TTC549 (cell line): Measurements from ENCODE around the gene CSNK2A2.

Source experiments
- FAIRE-seq: peaks from 2 replicates; lab custom pipeline; 2012; peaks lifted over from hg19 to GRCh38; lab: Jason Lieb, UNC

Gene CSNK2A2

DNA sequence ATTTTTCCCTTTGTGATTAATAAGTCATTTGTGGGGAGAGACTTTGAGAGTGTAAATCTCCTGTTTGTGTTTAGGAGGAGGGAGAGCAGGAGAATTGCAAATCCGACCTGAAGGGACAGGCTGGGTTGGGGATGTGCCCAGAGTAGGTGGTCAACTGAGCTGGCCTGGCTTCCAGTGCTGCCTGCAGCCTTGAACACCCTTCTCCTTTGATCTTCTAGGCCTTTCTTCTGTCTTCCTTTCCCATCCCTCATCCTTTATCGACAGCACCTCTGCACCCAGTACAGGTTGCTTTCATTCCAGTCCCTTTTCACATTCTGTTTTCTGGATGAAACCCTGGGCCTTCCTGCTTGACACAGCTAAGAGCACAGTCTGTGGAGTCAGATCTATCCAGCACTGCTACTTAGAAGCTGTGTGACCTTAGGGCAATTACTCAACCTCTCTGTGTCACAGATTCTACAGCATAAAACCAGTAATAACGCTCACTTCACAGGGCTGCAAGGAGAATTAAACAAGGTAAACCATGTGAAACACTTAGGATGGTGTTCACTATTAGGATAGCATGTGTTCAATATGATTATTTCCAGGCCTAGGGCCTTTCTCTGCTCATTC is 1.0 kb upstream of the CSNK2A2 start:
- FAIRE-seq = no peak

DNA sequence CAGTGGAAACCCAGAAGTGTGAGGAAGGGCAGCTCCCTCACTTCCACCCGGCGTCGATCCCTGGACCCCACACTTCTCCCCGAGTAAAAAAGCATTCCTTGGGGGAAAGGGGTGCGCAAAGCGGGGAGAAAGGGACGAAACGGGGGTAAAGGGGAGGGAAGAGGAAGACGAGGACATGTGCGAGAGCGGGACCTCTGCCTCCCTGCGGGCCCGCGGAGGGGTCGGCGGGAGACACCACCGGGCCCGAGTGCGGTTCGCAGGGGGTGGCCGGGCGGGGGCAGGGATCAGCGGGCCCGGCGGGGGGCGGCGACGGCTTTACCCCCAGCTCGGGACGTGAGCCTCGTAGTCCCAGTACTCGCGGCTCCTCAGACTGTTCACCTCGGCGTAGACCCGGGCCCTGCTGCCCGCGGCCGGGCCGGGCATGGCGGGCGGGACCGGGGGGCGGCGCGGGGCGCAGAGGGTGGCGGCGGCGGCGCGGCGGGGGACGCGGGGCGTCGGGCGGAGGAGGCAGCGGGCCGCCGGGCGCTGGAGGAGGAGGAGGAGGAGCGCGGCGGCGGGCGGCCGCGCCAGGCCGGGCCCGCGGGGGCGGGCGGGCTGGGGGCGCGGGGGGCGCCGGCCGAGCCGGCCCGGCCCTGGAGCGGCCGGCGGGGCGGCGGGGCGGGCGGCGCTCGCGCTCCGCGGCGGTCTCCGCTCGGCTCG is 443 bp downstream of the CSNK2A2 start:
- no peak for FAIRE-seq

DNA sequence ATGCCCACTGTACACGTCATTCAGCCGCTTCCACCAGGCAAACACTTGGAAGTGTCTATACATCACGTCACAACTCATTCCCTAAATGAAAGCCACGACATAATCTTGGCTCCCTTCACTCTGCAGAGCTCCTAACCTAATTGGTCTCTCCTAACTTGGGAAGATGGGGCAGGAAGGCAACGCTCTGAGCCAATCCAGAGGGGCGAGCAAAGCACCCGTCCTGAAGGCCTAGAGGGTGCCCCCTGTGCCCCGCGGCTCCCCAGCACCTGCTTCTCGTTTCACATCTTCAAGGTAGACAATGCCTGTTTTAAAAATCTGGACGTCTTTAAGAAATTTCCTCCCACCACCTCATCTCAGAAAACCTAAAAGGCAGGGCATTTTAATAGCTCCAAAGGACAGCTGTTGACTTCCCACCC is 1.0 kb downstream of the CSNK2A2 start:
- no peak for FAIRE-seq

DNA sequence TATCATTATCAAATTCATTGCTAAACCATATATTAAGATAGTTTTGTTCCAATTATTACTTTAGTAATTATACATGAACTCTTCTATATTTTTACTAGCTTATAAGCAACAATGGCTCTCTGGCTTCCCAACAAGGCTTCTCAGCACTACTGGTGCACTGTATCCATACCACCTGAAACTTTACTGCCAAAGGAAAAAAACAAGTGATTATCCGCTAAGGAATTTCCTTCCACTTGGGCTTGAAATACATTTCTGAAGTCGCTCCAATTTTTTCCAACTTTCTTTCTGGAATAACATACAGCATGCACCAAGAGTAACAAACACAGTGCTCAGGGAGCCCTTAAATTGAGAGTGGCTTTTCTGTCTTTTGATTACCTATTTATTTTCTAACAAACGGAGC is 2.1 kb downstream of the CSNK2A2 start:
- FAIRE-seq = no peak

DNA sequence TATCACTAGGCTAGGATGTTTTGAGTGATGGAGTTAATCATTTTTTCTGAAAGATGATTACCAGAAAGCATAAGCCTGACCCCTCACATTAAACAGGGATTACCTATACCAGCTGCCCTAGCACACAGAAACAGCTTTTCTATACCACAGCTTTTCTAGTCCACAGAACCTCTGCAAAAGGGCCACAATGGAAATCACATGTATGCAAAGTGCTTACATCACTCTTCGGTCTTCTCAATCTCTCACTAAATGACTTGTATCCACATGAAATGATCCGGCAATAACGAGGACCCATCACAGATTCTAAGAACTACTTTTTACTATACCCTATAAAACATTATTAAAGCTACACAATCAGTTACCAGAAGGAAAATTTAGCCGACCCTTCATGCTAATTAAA is 2.6 kb downstream of the CSNK2A2 start:
- no peak for FAIRE-seq

DNA sequence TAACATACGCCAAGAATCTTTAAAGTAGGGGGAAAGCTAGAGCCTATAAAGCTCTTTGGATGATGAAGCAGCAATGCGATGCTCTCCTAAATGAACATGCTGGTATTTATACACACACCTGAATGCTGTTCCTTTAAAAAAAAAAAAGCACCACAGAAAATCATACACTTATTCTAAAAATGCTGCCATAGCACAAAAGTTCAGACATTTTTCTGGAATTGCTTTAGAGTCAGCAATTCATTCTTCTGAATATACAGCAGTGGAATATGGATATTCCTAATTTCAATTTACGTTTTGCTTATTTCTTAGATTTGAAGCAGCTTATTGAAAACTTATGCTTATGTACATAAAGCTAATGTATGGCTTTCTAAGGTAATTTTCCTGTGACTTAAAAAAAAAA is 3.1 kb downstream of the CSNK2A2 start:
- FAIRE-seq = no peak

DNA sequence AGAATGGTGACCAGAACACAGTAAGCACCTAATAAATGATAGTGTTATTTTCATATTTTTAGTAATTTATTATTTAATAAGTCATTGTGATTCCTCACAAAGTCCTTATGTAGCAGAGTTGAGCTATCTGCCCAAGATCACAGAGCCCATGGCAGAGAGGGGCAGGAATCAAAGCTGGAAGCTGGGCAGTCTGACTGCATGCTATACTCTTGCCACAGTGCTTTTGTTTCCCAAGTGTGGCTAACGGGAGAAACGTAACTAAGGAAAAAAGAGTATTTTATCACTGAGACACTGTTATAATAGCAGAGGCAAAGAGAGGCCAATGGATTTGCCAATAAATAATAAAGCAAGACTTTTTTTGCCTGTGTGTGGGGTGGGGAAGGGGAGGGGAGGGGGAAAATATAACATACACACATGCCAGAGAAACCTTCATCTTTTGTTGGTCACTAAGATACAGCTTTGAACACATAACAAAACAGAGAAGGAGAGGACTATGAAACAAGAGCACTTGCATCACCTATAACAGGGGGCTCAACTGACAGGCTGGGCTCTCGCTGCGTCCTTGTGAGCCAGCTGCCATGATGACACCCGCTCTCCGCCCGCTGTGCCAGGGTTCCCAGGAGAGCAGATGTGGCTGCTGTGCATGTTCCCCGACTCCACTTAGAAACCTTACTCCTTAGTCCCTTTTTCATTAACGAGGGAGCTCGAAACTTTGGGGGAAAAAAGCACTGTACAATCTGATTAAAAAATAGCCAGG is 10.1 kb downstream of the CSNK2A2 start:
- no peak for FAIRE-seq

DNA sequence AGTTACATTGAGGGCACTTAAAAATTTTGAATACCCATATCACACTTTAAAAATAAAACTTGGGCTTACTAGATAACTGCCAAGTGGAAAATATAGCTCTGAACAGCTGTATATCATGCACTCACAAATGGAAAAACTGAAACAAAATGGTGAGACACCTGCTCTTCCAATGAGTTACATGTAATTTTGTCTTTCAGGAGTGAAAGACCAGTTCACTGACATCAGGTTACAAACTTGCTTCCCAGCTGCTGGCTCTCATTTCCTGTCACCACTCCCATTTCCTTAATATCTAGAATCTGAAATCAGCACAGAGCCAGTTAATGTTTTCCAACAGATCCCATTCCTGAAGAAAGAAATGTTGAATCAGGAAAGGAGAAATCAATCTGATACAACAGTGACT is 10.8 kb downstream of the CSNK2A2 start:
- no peak for FAIRE-seq

DNA sequence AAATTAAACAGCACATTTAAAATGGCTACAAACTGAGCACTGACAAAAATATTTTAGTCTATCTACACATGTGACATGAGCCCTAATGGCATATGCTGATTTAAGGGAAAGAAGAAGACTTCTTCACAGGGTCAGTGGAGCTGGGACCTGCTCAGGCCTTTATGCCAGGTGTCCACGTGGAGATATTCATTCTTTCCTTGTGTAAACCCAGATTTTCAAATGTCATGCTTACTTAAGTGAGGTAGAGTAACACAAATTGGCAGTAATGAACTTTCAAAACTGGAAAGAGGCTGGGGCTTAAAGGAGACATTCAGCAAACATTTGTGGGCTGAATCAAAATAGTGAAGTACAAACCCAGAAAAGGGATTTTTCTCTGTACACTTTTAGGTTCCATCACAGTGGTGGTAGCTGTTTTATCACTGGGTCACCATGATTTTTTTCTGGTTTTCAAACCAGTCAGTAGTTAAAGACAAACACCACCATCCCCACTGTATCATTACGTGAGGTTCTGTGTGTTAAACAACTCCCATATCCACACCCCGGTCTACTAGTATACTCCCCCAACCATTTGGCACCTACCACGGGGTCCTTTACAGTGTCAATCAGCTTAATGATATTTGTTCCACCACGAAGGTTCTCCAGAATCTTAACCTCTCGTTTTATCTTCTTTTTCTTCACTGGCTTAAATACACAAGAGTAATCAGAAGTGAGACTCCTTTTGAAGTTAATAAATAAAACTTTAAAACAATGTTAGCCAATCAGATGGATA is 11.5 kb downstream of the CSNK2A2 start:
- no peak for FAIRE-seq

DNA sequence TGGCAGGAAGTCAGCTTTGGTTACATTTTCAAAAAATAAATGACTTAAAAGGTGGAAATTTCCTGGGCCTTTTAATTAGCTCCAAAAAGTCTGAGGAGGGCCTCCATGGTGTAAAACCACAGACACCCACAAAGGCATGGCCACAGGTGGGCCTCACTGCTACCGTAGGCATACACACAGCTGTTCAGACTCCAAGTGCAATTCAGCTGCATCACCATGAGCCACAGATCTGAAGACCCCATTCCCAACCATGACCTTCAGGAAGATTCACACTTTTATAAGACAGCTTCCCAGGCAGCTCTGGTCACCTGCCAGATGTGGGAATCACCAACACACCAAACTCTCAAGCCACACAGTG is 20.6 kb downstream of the CSNK2A2 start:
- FAIRE-seq = no peak

DNA sequence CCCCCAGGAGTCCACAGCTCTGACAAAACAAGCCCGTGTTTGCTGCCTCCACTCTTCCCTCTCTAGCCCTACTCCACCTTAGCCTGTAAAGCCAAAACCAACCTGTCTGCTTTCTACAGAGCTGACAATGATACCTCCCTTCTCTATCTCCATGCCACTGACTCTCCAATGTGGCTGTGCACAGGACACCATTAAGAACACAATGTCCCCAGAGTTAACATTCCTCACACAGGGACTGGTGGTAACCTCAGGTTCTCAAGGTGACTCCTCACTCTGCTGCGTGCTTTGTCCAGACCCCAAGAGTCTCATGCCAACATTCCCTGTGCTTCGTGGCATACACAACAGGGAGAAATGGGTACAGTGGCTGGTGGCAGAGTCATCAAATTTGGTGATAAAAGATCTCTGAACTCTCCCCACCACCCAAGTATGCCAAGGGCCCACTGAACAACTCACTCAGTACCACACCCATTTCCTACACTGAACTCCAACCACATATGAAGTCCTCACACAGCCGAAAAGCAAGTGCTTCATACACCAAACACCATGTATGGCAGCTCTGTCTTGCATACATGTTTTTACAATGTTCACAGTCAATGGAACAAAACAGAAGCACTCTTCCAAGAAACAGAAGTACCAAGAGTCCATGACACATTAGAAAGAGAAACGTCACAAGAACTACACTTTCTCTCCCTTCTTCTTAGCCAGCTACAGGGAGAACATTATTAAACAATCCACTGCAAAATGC is 21.1 kb downstream of the CSNK2A2 start:
- FAIRE-seq = no peak

DNA sequence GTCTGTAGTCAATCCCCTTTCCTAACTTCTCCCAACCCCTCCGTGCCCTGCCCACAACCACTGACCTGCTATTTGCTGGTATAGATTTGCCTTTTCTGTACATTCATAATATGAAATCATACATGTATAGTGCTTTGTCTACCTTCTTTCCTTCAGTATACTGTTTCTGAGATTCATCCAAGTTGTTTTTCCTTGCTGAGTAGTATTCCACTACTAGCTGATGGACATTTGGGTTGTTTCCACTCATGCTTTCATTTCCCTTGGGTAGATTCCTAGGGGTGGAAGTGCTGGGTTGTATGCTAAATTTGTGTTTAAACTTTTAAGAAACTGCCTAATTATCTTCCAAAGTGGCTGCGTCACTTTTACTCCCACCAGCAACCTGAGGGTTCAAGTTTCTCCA is 27.7 kb downstream of the CSNK2A2 start:
- FAIRE-seq = no peak

DNA sequence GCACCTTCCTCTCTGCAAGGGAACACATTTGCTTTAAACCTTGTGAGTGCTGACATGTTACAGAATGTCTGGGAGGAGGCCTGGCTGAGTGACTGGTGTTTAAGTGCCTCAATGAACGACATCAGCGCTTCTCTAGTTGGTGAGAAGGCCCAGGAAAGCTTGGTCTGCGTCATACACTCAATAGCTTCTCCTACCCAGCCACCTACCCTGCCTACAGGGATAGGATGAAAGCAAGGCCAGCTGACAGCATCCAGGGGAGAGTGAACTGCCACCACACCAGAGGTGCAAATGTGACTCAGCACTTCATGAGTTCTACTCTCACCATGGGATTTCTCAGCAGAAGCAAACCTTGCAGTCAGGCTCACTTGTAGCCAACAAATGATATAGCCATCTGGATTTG is 37.1 kb downstream of the CSNK2A2 start:
- FAIRE-seq = no peak

DNA sequence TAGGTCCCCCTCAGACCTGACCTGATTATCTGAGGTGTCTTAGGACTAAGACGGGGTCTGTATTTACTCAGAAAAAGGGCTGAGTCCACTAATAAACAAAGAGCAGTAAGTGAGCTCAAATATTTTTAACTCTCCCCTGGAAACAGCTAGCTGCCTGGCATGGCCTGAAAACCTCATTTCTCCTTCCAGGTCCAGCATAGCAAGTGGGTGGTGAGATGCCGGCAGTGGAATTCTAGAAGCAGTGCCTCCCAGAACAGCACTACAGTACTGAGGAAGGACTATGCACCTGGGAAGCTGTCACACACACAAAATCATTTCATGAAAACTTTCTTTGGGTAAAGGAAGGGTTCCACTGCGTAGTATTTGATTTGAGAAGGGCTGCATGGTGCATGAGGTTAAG is 39.2 kb downstream of the CSNK2A2 start:
- no peak for FAIRE-seq

DNA sequence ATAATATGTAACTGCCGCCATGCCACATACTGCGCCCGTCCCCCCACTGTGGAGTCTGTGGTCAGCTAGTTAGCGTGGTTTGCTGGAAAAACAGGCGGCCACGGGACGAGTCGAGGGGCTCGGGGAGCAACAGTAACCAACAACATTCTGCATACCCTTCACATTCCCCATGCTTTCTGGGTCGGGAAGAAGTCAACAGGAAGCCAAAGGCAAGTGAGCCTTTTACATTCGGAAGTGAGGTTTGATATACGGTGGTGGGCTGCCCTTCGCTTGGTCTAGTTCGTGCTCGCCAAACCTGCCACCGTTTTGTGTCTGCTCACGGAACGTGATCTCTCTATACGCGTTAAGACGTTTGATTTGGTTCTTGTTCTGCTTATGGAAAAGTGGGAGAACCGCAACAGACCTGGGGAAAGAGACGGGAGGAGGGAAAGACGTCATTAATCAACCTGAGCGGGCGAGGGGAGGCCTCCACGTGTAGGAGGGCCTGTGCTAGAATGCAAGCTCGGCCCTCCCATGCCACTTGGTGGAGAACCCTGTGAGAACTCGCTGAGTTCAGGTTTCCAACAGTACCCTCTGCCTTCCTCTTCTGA is 39.9 kb downstream of the CSNK2A2 start:
- FAIRE-seq = no peak

DNA sequence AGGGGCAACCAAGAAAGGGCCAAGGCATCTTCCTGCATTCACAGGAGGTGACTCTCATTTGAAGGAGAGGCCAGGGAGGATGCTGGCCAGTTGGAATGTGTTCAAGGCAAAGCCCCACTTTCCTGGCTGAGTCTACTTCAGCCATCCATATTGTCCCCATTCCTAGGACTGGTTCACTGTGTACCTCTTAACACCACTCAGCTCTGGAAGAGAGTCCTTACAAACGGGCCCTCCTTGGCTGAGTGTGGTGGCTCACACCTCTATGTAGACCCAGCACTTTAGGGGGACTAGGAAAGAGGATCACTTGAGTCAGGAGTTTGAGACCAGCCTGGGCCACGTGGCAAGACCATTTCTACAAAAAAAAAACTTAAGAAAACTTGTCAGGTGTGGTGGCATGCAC is 40.7 kb downstream of the CSNK2A2 start:
- no peak for FAIRE-seq

DNA sequence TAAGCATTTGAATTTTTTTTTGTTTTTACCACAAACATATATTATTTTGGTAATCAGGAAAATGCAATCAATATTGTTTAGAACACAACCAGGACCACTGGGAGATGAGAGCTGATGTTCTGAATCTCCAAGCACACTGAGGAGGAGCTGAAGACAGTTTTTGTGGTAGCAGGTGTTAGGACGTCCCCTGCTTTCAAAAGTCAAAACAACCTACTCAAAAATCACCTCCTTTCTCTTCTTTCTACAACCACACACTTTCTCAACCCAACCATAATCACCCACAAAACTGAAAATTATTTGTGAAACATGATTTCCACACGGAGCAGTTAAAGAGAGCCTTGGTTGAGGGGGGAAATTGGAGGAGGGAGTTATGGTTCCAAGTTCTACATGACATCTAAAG is 42.1 kb downstream of the CSNK2A2 start:
- FAIRE-seq = no peak

DNA sequence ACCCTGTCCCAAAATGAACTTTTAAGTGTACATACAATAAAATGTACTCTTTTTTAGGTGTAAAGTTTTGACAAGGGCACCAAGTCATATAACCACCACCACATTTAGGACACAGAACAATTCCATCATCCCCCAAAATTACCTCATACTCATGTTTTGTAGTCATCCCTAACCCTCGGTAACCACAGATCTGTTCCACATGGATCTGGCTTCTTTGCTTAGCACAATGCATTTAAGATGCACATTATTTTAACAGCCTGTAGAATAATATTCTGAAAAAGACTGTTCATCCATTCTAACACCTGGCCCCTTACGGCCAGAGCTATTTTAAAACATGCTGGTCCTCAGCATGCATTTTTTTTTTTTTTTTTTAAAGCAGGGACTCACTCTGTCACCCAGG is 43.6 kb downstream of the CSNK2A2 start:
- no peak for FAIRE-seq

DNA sequence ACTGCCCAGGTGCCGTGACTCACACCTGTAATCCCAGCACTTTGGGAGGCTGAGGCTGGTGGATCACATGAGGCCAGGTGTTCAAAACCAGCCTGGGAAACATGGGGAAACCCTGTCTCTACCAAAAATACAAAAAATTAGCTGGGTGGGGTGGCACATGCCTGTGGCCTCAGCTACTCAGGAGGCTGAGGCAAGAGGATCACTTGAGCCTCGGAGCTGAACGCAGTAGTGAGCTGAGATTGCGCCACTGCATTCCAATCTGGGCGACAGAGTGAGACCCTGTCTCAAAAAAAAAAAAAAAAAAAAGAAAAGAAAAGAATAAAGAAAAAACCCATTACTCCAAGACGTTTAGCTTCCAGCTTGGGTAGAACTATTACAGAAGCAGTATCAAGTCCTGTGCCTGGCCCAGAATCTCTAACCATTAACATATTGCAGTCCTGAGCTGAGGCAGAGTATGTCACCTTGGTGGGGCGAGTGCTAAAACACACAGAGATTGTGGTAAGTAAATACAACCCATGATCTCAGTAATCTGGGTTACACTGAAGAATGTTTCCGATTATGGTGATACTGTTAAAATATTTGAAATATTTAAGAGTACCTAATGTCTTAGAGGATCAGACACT is 45.5 kb downstream of the CSNK2A2 start:
- no peak for FAIRE-seq

DNA sequence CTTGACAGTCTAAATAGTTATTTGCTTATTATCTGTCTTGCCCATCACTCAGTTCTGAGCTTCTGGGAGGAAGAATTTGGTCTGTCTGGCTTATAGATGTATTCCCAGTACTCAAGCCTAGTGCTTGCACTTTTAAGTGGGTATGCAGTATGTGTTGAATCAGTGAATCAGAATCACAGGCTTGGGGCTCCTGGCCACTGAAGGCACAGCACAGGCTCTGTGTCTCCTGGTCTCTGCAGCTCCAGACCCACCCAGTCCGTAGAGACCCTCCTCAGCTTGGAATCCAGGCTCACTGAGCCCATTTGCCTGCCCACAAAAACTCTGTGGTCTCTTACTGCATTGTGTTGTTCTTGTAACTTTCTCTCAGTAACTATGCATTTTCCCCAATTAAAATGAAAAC is 49.4 kb downstream of the CSNK2A2 start:
- FAIRE-seq = no peak

DNA sequence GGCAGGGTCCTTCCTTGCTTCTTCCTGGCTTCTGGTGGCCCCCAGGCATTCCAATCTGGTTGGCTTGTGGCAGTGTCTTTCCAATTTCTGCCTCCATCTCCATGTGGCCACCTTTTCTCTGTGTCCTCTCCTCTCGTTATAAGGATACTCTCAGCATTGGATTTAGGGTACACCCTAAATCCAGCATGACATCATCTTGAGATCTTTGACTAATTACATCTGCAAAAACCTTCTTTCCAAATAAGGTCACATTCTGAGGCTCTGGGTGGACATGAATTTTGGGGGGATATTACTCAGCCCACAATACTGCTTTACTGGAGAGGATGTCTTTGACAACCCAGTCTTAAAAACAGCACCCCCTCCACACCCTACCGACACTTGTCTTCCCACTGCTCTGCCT is 49.8 kb downstream of the CSNK2A2 start:
- FAIRE-seq = no peak
